Thyroid gland (tissue), 4 donors: ENCODE data around the gene LRGUK. TPM values are rescaled to one million over a fixed set of nuclear protein-coding genes. Genes with fewer than 3 reads are reported as not detected.

Experiments
- DNase-seq, 2 donors: peaks; one replicate each; pipeline ENCODE4 v3.0.0-alpha.2; 2019
- H3K27ac ChIP-seq, 3 donors: fragments of 200-600 bp; sonication (generic); 1 replicate in 2 of 3; 2 replicates in 1 of 3; pipeline ENCODE4 v1.5.1; 2016 to 2019; ENCODE audit warnings: mild to moderate bottlenecking in 1 of 3, moderate library complexity in 1 of 3
- H3K27me3 ChIP-seq: fragments of 200-600 bp; sonication (generic); one replicate; pipeline ENCODE4 v1.5.1; 2019
- H3K36me3 ChIP-seq, 2 donors: fragments of 200-600 bp; sonication (generic); one replicate each; pipeline ENCODE4 v1.5.1; 2016 to 2019
- H3K4me1 ChIP-seq, 2 donors: fragments of 200-600 bp; sonication (generic); one replicate each; pipeline ENCODE4 v1.5.1; 2017 to 2019
- H3K4me3 ChIP-seq, 3 donors: fragments of 200-600 bp; sonication (generic); replicated peaks in 1 of 3; 1 replicate in 2 of 3; 2 replicates in 1 of 3; pipeline ENCODE4 v1.5.1; 2016; ENCODE audit warnings: mild to moderate bottlenecking in 1 of 3
- H3K9me3 ChIP-seq: fragments of 200-600 bp; sonication (generic); one replicate; pipeline ENCODE4 v1.5.1; 2017
- CTCF ChIP-seq, 6 experiments: fragments of 200-600 bp in 3 of 6; fragments of 450-650 bp in 3 of 6; sonication (generic) in 3 of 6; IDR thresholded peaks; one replicate each; pipeline ENCODE4 v1.5.1; 2016 to 2019; ENCODE audit warnings: antibody characterized with exemption in 6 of 6, mild to moderate bottlenecking in 2 of 6, inconsistent platforms in 1 of 6, moderate library complexity in 1 of 6
- POLR2A ChIP-seq, 2 donors: fragments of 450-650 bp; IDR thresholded peaks; one replicate each; pipeline ENCODE4 v1.6.1; 2017; ENCODE audit warnings: antibody characterized with exemption in 2 of 2, mild to moderate bottlenecking in 2 of 2, moderate library complexity in 1 of 2
- WGBS, 2 donors: methylation state at CpG; one replicate each; pipeline ENCODE4 v1.1.5; 2017; 5-methylcytosine and 5-hydroxymethylcytosine counted together
- intact Hi-C: fragments of 100-400 bp; cut with DNase I; formaldehyde crosslinking; loops from one replicate; pipeline ENCODE4 v1.15.1; 2023
- total RNA-seq, 4 donors: library from RNA; depleted of rRNA; stranded (reverse); fragments of >200 nt; gene quantifications; one replicate each; pipeline ENCODE4 v1.2.3, GENCODE V29; 2016

The LRGUK gene
- total RNA-seq, 4 donors from 2014 or later = 0.67 to 3.7 (median 2.7) TPM

GRCh38 chr7:134098072-134098471, 29.1 kb upstream of the LRGUK start:
- no peaks in the 10 kb centered on the region for H3K27me3 ChIP-seq
- H3K9me3 ChIP-seq = no peaks in the 10 kb centered on the region
- no peaks in the 10 kb centered on the region for H3K4me1 ChIP-seq
- DNase-seq = no peak
- H3K36me3 ChIP-seq = no peaks in the 10 kb centered on the region
- no peak overlapping the region for H3K4me3 ChIP-seq
- intact Hi-C loops = no loop called here
- H3K27ac ChIP-seq = no peak overlapping the region
- WGBS, 2 donors = 84 to 86% methylated on average over 4 of the region's 4 CpGs
- no peak for TF ChIP-seq CTCF (IDR thresholded peaks at IDR 0.05)
- TF ChIP-seq POLR2A (IDR thresholded peaks at IDR 0.05) = no peak

- H3K9me3 ChIP-seq = no peaks in the 10 kb centered on the region
- H3K27me3 ChIP-seq = no peaks in the 10 kb centered on the region
- DNase-seq = peak in 1 of 2 donors; percentile 3
- no peaks in the 10 kb centered on the region for H3K4me1 ChIP-seq
- no peaks in the 10 kb centered on the region for H3K36me3 ChIP-seq
- H3K4me3 ChIP-seq = no peak overlapping the region
- no peak for TF ChIP-seq POLR2A (IDR thresholded peaks at IDR 0.05)
- no peak for TF ChIP-seq CTCF (IDR thresholded peaks at IDR 0.05)
- intact Hi-C loops = no loop called here
- no peak overlapping the region for H3K27ac ChIP-seq
- WGBS, 2 donors = 7 to 14% methylated on average over 3 of the region's 3 CpGs
Observed at GRCh38 chr7:134101716-134102115, 25.4 kb upstream of the LRGUK start.

- intact Hi-C loops = no loop called here
- Histone ChIP-seq H3K4me1 (no peaks in the 10 kb centered on the region), H3K27ac (no peak overlapping the region), H3K27me3 (no peaks in the 10 kb centered on the region), H3K36me3 (no peaks in the 10 kb centered on the region), H3K4me3 (no peak overlapping the region), H3K9me3 (no peaks in the 10 kb centered on the region)
- DNase-seq = no peak
- 93 to 95% methylated on average over 4 of the region's 4 CpGs for whole genome bisulfite sequencing, 2 donors
- no peak for TF ChIP-seq POLR2A (IDR thresholded peaks at IDR 0.05)
- TF ChIP-seq CTCF (IDR thresholded peaks at IDR 0.05) = no peak
Observed at GRCh38 chr7:134104166-134104565, 23.0 kb upstream of the LRGUK start.

- no peak for TF ChIP-seq POLR2A (IDR thresholded peaks at IDR 0.05)
- TF ChIP-seq CTCF (IDR thresholded peaks at IDR 0.05) = no peak
- no peaks in the 10 kb centered on the region for H3K27me3 ChIP-seq
- DNase-seq = no peak
- H3K36me3 ChIP-seq = no peaks in the 10 kb centered on the region
- H3K4me1 ChIP-seq = no peaks in the 10 kb centered on the region
- intact Hi-C loops = no loop called here
- H3K9me3 ChIP-seq = no peaks in the 10 kb centered on the region
- 86 to 91% methylated on average over 5 of the region's 5 CpGs for WGBS, 2 donors
- H3K4me3 ChIP-seq = no peak overlapping the region
- no peak overlapping the region for H3K27ac ChIP-seq
Observed at GRCh38 chr7:134105841-134106240, 21.3 kb upstream of the LRGUK start.

- Histone ChIP-seq H3K9me3 (no peaks in the 10 kb centered on the region), H3K4me3 (no peak overlapping the region), H3K27me3 (no peaks in the 10 kb centered on the region), H3K27ac (no peak overlapping the region), H3K36me3 (no peaks in the 10 kb centered on the region), H3K4me1 (no peaks in the 10 kb centered on the region)
- no peak for TF ChIP-seq CTCF (IDR thresholded peaks at IDR 0.05)
- TF ChIP-seq POLR2A (IDR thresholded peaks at IDR 0.05) = no peak
- intact Hi-C loops = no loop called here
- DNase-seq = no peak
- WGBS, 2 donors = 92 to 94% methylated on average over 2 of the region's 2 CpGs
Observed at GRCh38 chr7:134108802-134109201, 18.3 kb upstream of the LRGUK start.
